Vagina (tissue), 2 donors: ENCODE results near the gene RHOU.

Source experiments
- POLR2A ChIP-seq, 2 donors: fragments of 450-650 bp; IDR thresholded peaks; one replicate each; pipeline ENCODE4 v1.6.1; 2017; ENCODE audit warnings: antibody characterized with exemption in 2 of 2, mild to moderate bottlenecking in 2 of 2, moderate library complexity in 2 of 2
- POLR2AphosphoS5 ChIP-seq, 2 donors: sonication (generic); formaldehyde crosslinking; IDR thresholded peaks; one replicate each; pipeline ENCODE4 v1.9.0; 2017; ENCODE audit warnings: antibody characterized with exemption in 2 of 2, mild to moderate bottlenecking in 2 of 2, low read depth in 1 of 2; ENCODE audit not compliant: insufficient read depth in 1 of 2
- TF ChIP-seq, protein P1 (sequence below), 3 experiments: fragments of 450-650 bp in 2 of 3; fragments of 200-600 bp in 1 of 3; sonication (generic) in 1 of 3; IDR thresholded peaks; one replicate each; pipeline ENCODE4 v1.5.1; 2017 to 2019; ENCODE audit warnings: antibody characterized with exemption in 3 of 3, mild to moderate bottlenecking in 2 of 3, moderate library complexity in 2 of 3

DNA sequence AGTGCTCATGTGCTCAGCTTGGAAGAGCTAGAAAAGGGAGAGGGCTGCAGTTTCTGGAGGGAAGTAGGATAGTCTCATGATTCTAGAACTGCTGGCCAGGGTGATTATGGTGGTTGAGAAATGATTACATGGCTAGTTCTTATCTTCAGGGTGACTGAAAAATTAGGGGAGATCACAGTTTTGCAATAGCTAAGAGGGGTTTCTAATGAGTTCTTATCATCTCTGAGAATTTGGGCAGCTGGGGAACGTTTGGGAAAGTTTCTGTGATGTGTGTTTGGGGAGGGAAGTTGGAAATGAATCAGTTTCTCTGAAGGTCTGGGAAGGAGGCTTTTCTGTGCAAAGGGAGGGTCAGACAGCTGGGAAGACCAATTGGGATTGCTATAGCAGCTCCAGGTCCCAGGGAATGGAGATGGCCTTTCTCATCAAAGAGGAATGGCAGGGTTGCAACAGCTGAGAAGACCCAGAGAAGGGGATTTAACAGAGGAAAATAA is 7.6 kb upstream of the RHOU start:
- TF ChIP-seq, protein P1, sequence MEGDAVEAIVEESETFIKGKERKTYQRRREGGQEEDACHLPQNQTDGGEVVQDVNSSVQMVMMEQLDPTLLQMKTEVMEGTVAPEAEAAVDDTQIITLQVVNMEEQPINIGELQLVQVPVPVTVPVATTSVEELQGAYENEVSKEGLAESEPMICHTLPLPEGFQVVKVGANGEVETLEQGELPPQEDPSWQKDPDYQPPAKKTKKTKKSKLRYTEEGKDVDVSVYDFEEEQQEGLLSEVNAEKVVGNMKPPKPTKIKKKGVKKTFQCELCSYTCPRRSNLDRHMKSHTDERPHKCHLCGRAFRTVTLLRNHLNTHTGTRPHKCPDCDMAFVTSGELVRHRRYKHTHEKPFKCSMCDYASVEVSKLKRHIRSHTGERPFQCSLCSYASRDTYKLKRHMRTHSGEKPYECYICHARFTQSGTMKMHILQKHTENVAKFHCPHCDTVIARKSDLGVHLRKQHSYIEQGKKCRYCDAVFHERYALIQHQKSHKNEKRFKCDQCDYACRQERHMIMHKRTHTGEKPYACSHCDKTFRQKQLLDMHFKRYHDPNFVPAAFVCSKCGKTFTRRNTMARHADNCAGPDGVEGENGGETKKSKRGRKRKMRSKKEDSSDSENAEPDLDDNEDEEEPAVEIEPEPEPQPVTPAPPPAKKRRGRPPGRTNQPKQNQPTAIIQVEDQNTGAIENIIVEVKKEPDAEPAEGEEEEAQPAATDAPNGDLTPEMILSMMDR (IDR thresholded peaks at IDR 0.05): no peak
- TF ChIP-seq POLR2A (IDR thresholded peaks at IDR 0.05) (no peak), POLR2AphosphoS5 (IDR thresholded peaks at IDR 0.05; ENCODE audit: insufficient read depth in 1 of 2, low read depth in 1 of 2) (no peak)
